ENCODE data around the gene PPP1R13B. TPM values are rescaled to one million over a fixed set of nuclear protein-coding genes. Genes with fewer than 3 reads are reported as not detected.

PPP1R13B gene
- total RNA-seq, 2 donors from 2014 or later, result 10.0 to 10.4 TPM

GRCh38 chr14:103735815-103736545 lies 111.4 kb downstream of the PPP1R13B start:
- Mint-ChIP-seq H3K4me3 (no peak overlapping the region), H3K9me3 (no peaks in the 10 kb centered on the region), H3K27me3 (no peaks in the 10 kb centered on the region), H3K27ac (no peak overlapping the region), H3K36me3 (ENCODE audit: low read depth) (peaks cover 33% of the 10 kb centered on the region), H3K4me1 (no peaks in the 10 kb centered on the region)
- no peak for ATAC-seq (replicated peaks)

GRCh38 chr14:103735439-103735814 lies 111.9 kb downstream of the PPP1R13B start:
- H3K4me3 Mint-ChIP-seq, result no peak overlapping the region
- no peaks in the 10 kb centered on the region for H3K9me3 Mint-ChIP-seq
- no peaks in the 10 kb centered on the region for H3K27me3 Mint-ChIP-seq

GRCh38 chr14:103735022-103735421 lies 112.4 kb downstream of the PPP1R13B start:
- peaks cover 33% of the 10 kb centered on the region for H3K36me3 Mint-ChIP-seq (ENCODE audit: low read depth)
- no peaks in the 10 kb centered on the region for H3K9me3 Mint-ChIP-seq
- H3K4me3 Mint-ChIP-seq, result no peak overlapping the region
- no peaks in the 10 kb centered on the region for H3K4me1 Mint-ChIP-seq
- no peak for ATAC-seq (replicated peaks)
- no peak overlapping the region for H3K27ac Mint-ChIP-seq
- H3K27me3 Mint-ChIP-seq, result no peaks in the 10 kb centered on the region

More at GRCh38 chr14:103735439-103735814, 111.9 kb downstream of the PPP1R13B start:
- Mint-ChIP-seq H3K4me1 (no peaks in the 10 kb centered on the region), H3K27ac (no peak overlapping the region), H3K36me3 (ENCODE audit: low read depth) (peaks cover 33% of the 10 kb centered on the region)
- no peak for ATAC-seq (replicated peaks)

GRCh38 chr14:103734081-103734888 lies 113.1 kb downstream of the PPP1R13B start:
- no peak for ATAC-seq (replicated peaks)
- H3K4me1 Mint-ChIP-seq, result no peaks in the 10 kb centered on the region
- H3K27ac Mint-ChIP-seq, result no peak overlapping the region
- H3K9me3 Mint-ChIP-seq, result no peaks in the 10 kb centered on the region
- no peak overlapping the region for H3K4me3 Mint-ChIP-seq
- H3K27me3 Mint-ChIP-seq, result no peaks in the 10 kb centered on the region
- peaks cover 35% of the 10 kb centered on the region for H3K36me3 Mint-ChIP-seq (ENCODE audit: low read depth)

- Mint-ChIP-seq H3K9me3 (no peaks in the 10 kb centered on the region), H3K4me1 (no peaks in the 10 kb centered on the region), H3K27me3 (no peaks in the 10 kb centered on the region), H3K27ac (no peak overlapping the region), H3K4me3 (no peak overlapping the region), H3K36me3 (ENCODE audit: low read depth) (peaks cover 39% of the 10 kb centered on the region)
- ATAC-seq (replicated peaks), result no peak
These were observed 113.7 kb downstream of the PPP1R13B start for GRCh38 chr14:103733651-103734050.

GRCh38 chr14:103732868-103733620 lies 114.3 kb downstream of the PPP1R13B start:
- peaks cover 38% of the 10 kb centered on the region for H3K36me3 Mint-ChIP-seq (ENCODE audit: low read depth)

GRCh38 chr14:103731916-103732867 lies 115.2 kb downstream of the PPP1R13B start:
- no peaks in the 10 kb centered on the region for H3K4me1 Mint-ChIP-seq
- H3K36me3 Mint-ChIP-seq (ENCODE audit: low read depth), result peaks cover 38% of the 10 kb centered on the region
- no peaks in the 10 kb centered on the region for H3K9me3 Mint-ChIP-seq
- no peaks in the 10 kb centered on the region for H3K27me3 Mint-ChIP-seq
- no peak for ATAC-seq (replicated peaks)
- no peak overlapping the region for H3K27ac Mint-ChIP-seq
- no peak overlapping the region for H3K4me3 Mint-ChIP-seq

More at GRCh38 chr14:103732868-103733620, 114.3 kb downstream of the PPP1R13B start:
- Mint-ChIP-seq H3K4me3 (no peak overlapping the region), H3K9me3 (no peaks in the 10 kb centered on the region), H3K27me3 (no peaks in the 10 kb centered on the region), H3K4me1 (no peaks in the 10 kb centered on the region), H3K27ac (no peak overlapping the region)
- ATAC-seq (replicated peaks), result no peak

GRCh38 chr14:103731481-103731880 lies 115.9 kb downstream of the PPP1R13B start:
- Mint-ChIP-seq H3K36me3 (ENCODE audit: low read depth) (peaks cover 38% of the 10 kb centered on the region), H3K4me1 (no peaks in the 10 kb centered on the region), H3K4me3 (no peak overlapping the region), H3K9me3 (no peaks in the 10 kb centered on the region), H3K27me3 (no peaks in the 10 kb centered on the region), H3K27ac (no peak overlapping the region)
- no peak for ATAC-seq (replicated peaks)

GRCh38 chr14:103730490-103731035 lies 116.8 kb downstream of the PPP1R13B start:
- Mint-ChIP-seq H3K27ac (no peak overlapping the region), H3K4me3 (no peak overlapping the region), H3K9me3 (no peaks in the 10 kb centered on the region), H3K36me3 (ENCODE audit: low read depth) (peaks cover 38% of the 10 kb centered on the region), H3K27me3 (no peaks in the 10 kb centered on the region), H3K4me1 (no peaks in the 10 kb centered on the region)
- ATAC-seq (replicated peaks), result no peak

GRCh38 chr14:103729496-103730448 lies 117.6 kb downstream of the PPP1R13B start:
- Mint-ChIP-seq H3K27me3 (no peaks in the 10 kb centered on the region), H3K27ac (no peak overlapping the region), H3K4me1 (no peaks in the 10 kb centered on the region)

GRCh38 chr14:103728721-103729120 lies 118.7 kb downstream of the PPP1R13B start:
- H3K9me3 Mint-ChIP-seq, result no peaks in the 10 kb centered on the region
- no peaks in the 10 kb centered on the region for H3K27me3 Mint-ChIP-seq
- ATAC-seq (replicated peaks), result no peak
- peaks cover 27% of the 10 kb centered on the region for H3K36me3 Mint-ChIP-seq (ENCODE audit: low read depth)
- H3K4me1 Mint-ChIP-seq, result no peaks in the 10 kb centered on the region
- H3K4me3 Mint-ChIP-seq, result no peak overlapping the region
- H3K27ac Mint-ChIP-seq, result no peak overlapping the region

More at GRCh38 chr14:103729496-103730448, 117.6 kb downstream of the PPP1R13B start:
- peaks cover 35% of the 10 kb centered on the region for H3K36me3 Mint-ChIP-seq (ENCODE audit: low read depth)
- no peaks in the 10 kb centered on the region for H3K9me3 Mint-ChIP-seq
- H3K4me3 Mint-ChIP-seq, result no peak overlapping the region
- no peak for ATAC-seq (replicated peaks)

GRCh38 chr14:103728141-103728540 lies 119.2 kb downstream of the PPP1R13B start:
- Mint-ChIP-seq H3K27me3 (no peaks in the 10 kb centered on the region), H3K27ac (no peak overlapping the region), H3K9me3 (no peaks in the 10 kb centered on the region), H3K36me3 (ENCODE audit: low read depth) (peaks cover 21% of the 10 kb centered on the region), H3K4me3 (no peak overlapping the region), H3K4me1 (no peaks in the 10 kb centered on the region)
- ATAC-seq (replicated peaks), result no peak

Data from activated T-helper 17 cell treated with anti-CD3 and anti-CD28 coated beads, Interleukin-2, amount 50 U/mL, for 72 hours (primary cell).